Keratinocyte (primary cell): Measurements from ENCODE around the gene ZSCAN26.

Experiments
- CTCF ChIP-seq, 3 experiments: IDR thresholded peaks in 1 of 3; conservative IDR thresholded peaks in 1 of 3; optimal IDR thresholded peaks in 1 of 3; 2 replicates in 2 of 3; 3 replicates in 1 of 3; pipeline versions ENCODE3 to v1.5.1; 2011; ENCODE audit warnings: low read length in 3 of 3, mild to moderate bottlenecking in 3 of 3, moderate library complexity in 2 of 3, control low read depth in 1 of 3, inconsistent platforms in 1 of 3; ENCODE audit not compliant: insufficient read depth in 2 of 3; ENCODE audit errors: extremely low read depth in 1 of 3
- EZH2 ChIP-seq: IDR thresholded peaks from one replicate; pipeline ENCODE4 v1.6.1; 2012; ENCODE audit warnings: inconsistent platforms, mild to moderate bottlenecking, low read length, moderate library complexity

- TF ChIP-seq CTCF (optimal IDR thresholded peaks at IDR 0.05 in 1 of 3, IDR thresholded peaks at IDR 0.05 in 1 of 3, conservative IDR thresholded peaks at IDR 0.05 in 1 of 3; ENCODE audit: extremely low read depth in 1 of 3, insufficient read depth in 2 of 3, low read length in 3 of 3) (no peak), EZH2 (no peak)
These were observed 16.2 kb upstream of the ZSCAN26 start for GRCh38 chr6:28250747-28251146.
